ENCODE data around the gene PITRM1. TPM values are rescaled to one million over a fixed set of nuclear protein-coding genes. Genes with fewer than 3 reads are reported as not detected.

The PITRM1 gene
- total RNA-seq, 2 experiments from 2014 or later, result 84.8 to 97.9 TPM

- Mint-ChIP-seq H3K27ac (no peak overlapping the region), H3K4me3 (no peak overlapping the region), H3K4me1 (no peaks in the 10 kb centered on the region), H3K27me3 (no peaks in the 10 kb centered on the region), H3K9me3 (ENCODE audit: low read depth) (no peaks in the 10 kb centered on the region), H3K36me3 (ENCODE audit: low read depth) (peaks cover 81% of the 10 kb centered on the region)
- ChIA-PET POLR2A (interaction anchor here (0.6 kb wide), 1 partner anchor 37 kb away, joined by 3 read pairs; no protein-coding TSS in a partner anchor), CTCF (interaction anchor here (0.7 kb wide), 1 partner anchor 126 kb away, joined by 3 read pairs; no protein-coding TSS in a partner anchor)
- DNase-seq (no peak), ATAC-seq (no peak)
- intact Hi-C loops (cut with DNase I, micrococcal nuclease), result no loop called here
These were observed 56.0 kb downstream of the PITRM1 start for GRCh38 chr10:3116508-3117100.

DNA sequence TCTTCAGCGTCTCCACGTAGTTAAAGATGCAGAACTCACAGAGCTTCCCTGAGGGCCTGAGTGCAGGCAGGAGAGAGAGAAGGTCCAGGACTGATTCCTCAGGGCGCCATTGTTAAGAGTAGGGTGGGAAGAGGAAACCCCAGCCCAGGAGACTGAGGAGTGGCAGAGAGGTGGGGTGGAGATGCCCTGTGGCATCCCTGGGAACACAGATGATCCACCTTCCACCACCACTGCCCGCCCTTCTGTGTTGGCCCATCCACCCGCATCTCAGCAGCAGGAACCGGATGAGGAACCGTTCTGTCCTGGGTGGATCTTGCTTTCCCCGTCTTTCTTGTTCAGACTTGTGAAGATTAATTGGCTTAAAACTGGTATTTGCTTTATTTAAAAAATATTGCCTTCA is 56.9 kb downstream of the PITRM1 start:
- Mint-ChIP-seq H3K27ac (no peak overlapping the region), H3K27me3 (no peaks in the 10 kb centered on the region), H3K9me3 (ENCODE audit: low read depth) (no peaks in the 10 kb centered on the region), H3K4me3 (no peak overlapping the region), H3K4me1 (no peaks in the 10 kb centered on the region), H3K36me3 (ENCODE audit: low read depth) (peaks cover 86% of the 10 kb centered on the region)
- intact Hi-C loops (cut with DNase I, micrococcal nuclease), result no loop called here
- POLR2A ChIA-PET, result interaction anchor here (0.6 kb wide), 1 partner anchor 38 kb away, joined by 3 read pairs; no protein-coding TSS in a partner anchor
- ATAC-seq, result no peak
- no peak for DNase-seq
- CTCF ChIA-PET, result no interaction called here

DNA sequence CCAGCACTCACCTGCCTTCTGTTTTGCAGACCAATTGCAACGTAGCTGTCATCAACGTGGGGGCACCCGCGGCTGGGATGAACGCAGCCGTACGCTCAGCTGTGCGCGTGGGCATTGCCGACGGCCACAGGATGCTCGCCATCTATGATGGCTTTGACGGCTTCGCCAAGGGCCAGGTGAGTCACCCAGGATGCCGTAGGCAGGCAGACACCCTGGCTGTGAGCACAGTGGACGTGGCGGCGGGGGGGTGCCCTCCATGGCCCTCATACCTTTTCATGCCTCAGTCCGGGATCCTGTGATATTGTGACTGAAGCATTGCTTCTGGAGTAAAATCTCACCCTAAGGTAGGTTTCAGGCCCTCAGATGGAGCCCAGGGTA is 59.2 kb downstream of the PITRM1 start:
- H3K9me3 Mint-ChIP-seq (ENCODE audit: low read depth), result no peaks in the 10 kb centered on the region
- ATAC-seq (no peak), DNase-seq (no peak)
- no peak overlapping the region for H3K27ac Mint-ChIP-seq
- H3K36me3 Mint-ChIP-seq (ENCODE audit: low read depth), result peaks cover 88% of the 10 kb centered on the region
- no peaks in the 10 kb centered on the region for H3K4me1 Mint-ChIP-seq
- H3K27me3 Mint-ChIP-seq, result no peaks in the 10 kb centered on the region
- CTCF ChIA-PET, result no interaction called here
- POLR2A ChIA-PET, result interaction anchor here (0.6 kb wide), 1 partner anchor 29 kb away, joined by 7 read pairs; no protein-coding TSS in a partner anchor
- H3K4me3 Mint-ChIP-seq, result no peak overlapping the region
- intact Hi-C loops (cut with DNase I, micrococcal nuclease), result no loop called here

GRCh38 chr10:3111621-3112163 is 60.9 kb downstream of the PITRM1 start:
- DNase-seq (no peak), ATAC-seq (no peak)
- Mint-ChIP-seq H3K4me1 (no peaks in the 10 kb centered on the region), H3K9me3 (ENCODE audit: low read depth) (no peaks in the 10 kb centered on the region), H3K4me3 (no peak overlapping the region), H3K36me3 (ENCODE audit: low read depth) (peaks cover 87% of the 10 kb centered on the region), H3K27ac (no peak overlapping the region), H3K27me3 (no peaks in the 10 kb centered on the region)
- intact Hi-C loops (cut with DNase I, micrococcal nuclease), result no loop called here
- CTCF ChIA-PET, result interaction anchor here (0.6 to 1.1 kb wide), 2 partner anchors 10 to 109 kb away, joined by 4 to 5 read pairs; no protein-coding TSS in a partner anchor
- POLR2A ChIA-PET, result no interaction called here

DNA sequence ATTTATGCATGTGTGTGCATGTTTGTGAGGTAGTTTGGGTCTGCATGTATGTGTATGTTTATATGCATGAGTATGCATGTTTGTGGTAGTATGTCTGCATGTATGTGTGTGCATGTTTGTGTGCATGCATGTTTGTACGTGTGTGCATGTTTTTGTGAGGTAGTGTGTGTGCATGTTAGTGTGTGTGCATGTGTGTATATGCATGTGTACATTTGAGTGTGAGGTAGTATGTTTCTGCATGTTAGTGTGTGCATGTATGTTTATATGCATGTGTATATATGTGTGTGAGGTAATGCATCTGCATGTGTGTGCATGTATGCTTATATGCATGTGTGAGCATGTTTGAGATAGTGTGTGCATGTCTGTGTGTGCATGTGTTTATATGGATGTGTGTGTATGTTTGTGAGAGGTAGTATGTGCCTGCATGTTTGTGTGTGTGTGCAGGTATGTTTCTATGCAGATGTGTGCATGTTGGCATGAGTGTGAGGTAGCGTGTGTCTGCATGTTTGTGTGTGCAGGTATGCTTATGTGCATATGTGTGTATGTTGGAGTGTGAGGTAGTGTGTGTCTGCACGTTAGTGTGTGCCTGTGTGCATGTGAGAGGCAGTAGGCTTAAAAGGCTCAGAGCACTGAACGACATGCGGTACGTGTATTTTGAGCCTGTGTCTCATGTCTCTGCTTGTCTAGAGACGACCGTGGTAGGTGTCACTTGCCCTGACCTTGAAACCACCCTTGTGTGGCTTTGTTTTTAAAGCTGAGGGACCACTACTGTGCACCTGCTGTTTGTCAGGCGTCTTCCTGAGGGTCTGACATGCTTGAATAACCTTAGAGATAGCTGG is 61.6 kb downstream of the PITRM1 start:
- intact Hi-C loops (cut with DNase I, micrococcal nuclease), result no loop called here
- POLR2A ChIA-PET, result no interaction called here
- Mint-ChIP-seq H3K27ac (no peak overlapping the region), H3K36me3 (ENCODE audit: low read depth) (peaks cover 80% of the 10 kb centered on the region), H3K9me3 (ENCODE audit: low read depth) (no peaks in the 10 kb centered on the region), H3K4me1 (no peaks in the 10 kb centered on the region), H3K27me3 (no peaks in the 10 kb centered on the region), H3K4me3 (no peak overlapping the region)
- ATAC-seq, result no peak
- no peak for DNase-seq
- CTCF ChIA-PET, result no interaction called here

DNA sequence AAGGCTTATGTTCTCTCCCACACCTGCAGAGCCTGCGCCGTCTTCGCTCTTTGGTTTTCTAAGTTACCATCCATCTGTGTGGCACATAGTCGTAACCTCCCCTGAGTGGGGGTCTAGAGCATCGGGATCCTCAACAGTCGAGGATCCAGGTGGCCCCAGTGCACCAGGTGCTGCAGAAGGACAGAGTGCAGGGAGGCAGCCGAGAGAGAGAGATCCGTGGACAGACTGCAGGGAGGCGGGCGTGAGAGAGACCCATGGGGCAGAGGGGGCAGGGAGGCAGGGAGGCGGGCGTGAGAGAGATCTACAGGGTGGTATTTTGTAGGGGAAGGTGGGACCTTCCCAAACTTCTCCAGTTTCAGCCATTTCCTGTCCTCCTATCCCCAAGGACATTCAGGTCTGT is 62.9 kb downstream of the PITRM1 start:
- ATAC-seq, result no peak
- Mint-ChIP-seq H3K27me3 (no peaks in the 10 kb centered on the region), H3K4me3 (no peak overlapping the region), H3K27ac (no peak overlapping the region), H3K9me3 (ENCODE audit: low read depth) (no peaks in the 10 kb centered on the region), H3K36me3 (ENCODE audit: low read depth) (peaks cover 69% of the 10 kb centered on the region), H3K4me1 (no peaks in the 10 kb centered on the region)
- POLR2A ChIA-PET, result no interaction called here
- intact Hi-C loops (cut with DNase I, micrococcal nuclease), result no loop called here
- CTCF ChIA-PET, result no interaction called here
- DNase-seq, result no peak

GRCh38 chr10:3109196-3109595 is 63.4 kb downstream of the PITRM1 start:
- CTCF ChIA-PET, result no interaction called here
- no peaks in the 10 kb centered on the region for H3K4me1 Mint-ChIP-seq
- POLR2A ChIA-PET, result no interaction called here
- no peak for ATAC-seq
- DNase-seq, result no peak
- intact Hi-C loops (cut with DNase I, micrococcal nuclease), result no loop called here
- H3K4me3 Mint-ChIP-seq, result no peak overlapping the region
- no peaks in the 10 kb centered on the region for H3K9me3 Mint-ChIP-seq (ENCODE audit: low read depth)
- peaks cover 69% of the 10 kb centered on the region for H3K36me3 Mint-ChIP-seq (ENCODE audit: low read depth)
- no peak overlapping the region for H3K27ac Mint-ChIP-seq
- no peaks in the 10 kb centered on the region for H3K27me3 Mint-ChIP-seq

DNA sequence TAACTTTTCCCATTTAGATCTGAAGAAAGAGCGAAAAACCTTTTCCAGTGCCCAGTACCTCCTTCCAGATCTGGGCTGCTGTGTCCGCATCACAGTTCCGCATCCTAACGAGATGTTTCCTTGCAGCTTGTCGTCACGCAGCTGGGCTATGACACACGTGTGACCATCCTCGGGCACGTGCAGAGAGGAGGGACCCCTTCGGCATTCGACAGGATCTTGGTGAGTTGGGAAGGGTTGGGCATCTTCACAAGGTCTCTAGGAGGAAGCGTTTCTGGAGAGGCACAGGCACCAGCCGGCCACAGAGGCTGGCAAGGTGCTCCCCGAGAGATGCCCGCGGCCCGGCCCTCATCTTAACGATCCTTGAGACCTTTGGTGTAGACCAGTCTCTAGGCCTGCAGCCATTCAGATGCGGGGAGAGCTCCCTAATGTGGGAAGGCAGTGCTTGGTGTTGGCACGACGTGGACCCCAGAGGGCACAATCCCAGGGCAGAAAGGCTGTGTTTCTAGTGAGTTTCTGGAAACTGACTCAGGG is 63.9 kb downstream of the PITRM1 start:
- H3K27me3 Mint-ChIP-seq, result no peaks in the 10 kb centered on the region
- intact Hi-C loops (cut with DNase I, micrococcal nuclease), result no loop called here
- ChIA-PET POLR2A (interaction anchor here (0.6 kb wide), 1 partner anchor 14 kb away, joined by 4 read pairs; no protein-coding TSS in a partner anchor), CTCF (interaction anchor here (0.7 kb wide), 1 partner anchor 42 kb away, joined by 3 read pairs; no protein-coding TSS in a partner anchor)
- H3K9me3 Mint-ChIP-seq (ENCODE audit: low read depth), result no peaks in the 10 kb centered on the region
- DNase-seq (no peak), ATAC-seq (no peak)
- no peaks in the 10 kb centered on the region for H3K4me1 Mint-ChIP-seq
- peaks cover 68% of the 10 kb centered on the region for H3K36me3 Mint-ChIP-seq (ENCODE audit: low read depth)
- H3K27ac Mint-ChIP-seq, result no peak overlapping the region
- H3K4me3 Mint-ChIP-seq, result no peak overlapping the region

DNA sequence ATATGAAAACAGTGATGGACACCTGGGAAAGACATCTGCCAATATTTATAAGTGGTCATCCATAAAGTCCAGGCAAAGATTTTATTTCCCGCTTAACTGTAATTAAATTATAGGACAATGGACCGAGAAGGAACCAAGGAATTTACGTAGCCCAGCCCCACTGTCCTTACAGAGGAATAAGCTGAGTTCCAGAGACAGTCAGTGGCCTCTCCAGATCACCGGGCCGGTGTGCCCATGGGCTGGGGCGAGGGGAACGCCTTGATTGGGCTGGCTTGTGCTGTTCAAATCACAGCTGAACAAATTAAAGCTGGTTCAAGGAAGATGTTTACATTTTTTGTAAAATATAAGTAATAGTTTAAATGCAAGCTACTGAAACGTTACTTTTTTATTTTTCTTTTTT is 64.5 kb downstream of the PITRM1 start:
- Mint-ChIP-seq H3K27ac (no peak overlapping the region), H3K4me3 (no peak overlapping the region), H3K9me3 (ENCODE audit: low read depth) (no peaks in the 10 kb centered on the region), H3K27me3 (no peaks in the 10 kb centered on the region), H3K36me3 (ENCODE audit: low read depth) (peaks cover 67% of the 10 kb centered on the region), H3K4me1 (no peaks in the 10 kb centered on the region)
- intact Hi-C loops (cut with DNase I, micrococcal nuclease), result no loop called here
- no peak for ATAC-seq
- ChIA-PET POLR2A (no interaction called here), CTCF (interaction anchor here (0.7 kb wide), 1 partner anchor 42 kb away, joined by 3 read pairs; no protein-coding TSS in a partner anchor)
- DNase-seq, result no peak

- H3K4me3 Mint-ChIP-seq, result no peak overlapping the region
- POLR2A ChIA-PET, result no interaction called here
- peaks cover 67% of the 10 kb centered on the region for H3K36me3 Mint-ChIP-seq (ENCODE audit: low read depth)
- CTCF ChIA-PET, result no interaction called here
- no peaks in the 10 kb centered on the region for H3K9me3 Mint-ChIP-seq (ENCODE audit: low read depth)
- no peak overlapping the region for H3K27ac Mint-ChIP-seq
- H3K4me1 Mint-ChIP-seq, result no peaks in the 10 kb centered on the region
- ATAC-seq (no peak), DNase-seq (no peak)
- intact Hi-C loops (cut with DNase I, micrococcal nuclease), result no loop called here
- no peaks in the 10 kb centered on the region for H3K27me3 Mint-ChIP-seq
These were observed 65.1 kb downstream of the PITRM1 start for GRCh38 chr10:3107426-3107961.

DNA sequence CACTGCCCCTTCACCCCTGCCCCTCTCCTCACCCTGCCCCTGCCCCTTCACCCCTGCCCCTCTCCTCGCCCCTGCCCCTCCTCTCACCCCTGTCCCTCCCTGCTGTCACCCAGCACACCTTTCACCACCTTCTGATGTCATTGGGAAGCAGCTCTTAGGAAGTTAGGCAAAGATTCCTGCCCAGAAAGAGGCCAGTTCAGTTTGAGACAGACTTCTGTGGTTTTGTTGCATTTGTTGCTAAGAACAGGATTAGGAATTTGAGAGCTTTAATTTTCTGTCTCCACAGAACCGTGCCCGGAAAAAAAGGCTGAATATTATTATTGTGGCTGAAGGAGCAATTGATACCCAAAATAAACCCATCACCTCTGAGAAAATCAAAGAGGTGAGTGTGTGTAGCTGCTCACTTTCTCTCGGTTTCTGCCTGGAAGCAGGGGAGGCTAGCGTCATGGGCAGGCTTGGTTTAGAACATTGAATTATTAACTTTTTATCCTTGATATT is 65.6 kb downstream of the PITRM1 start:
- CTCF ChIA-PET, result no interaction called here
- Mint-ChIP-seq H3K27me3 (no peaks in the 10 kb centered on the region), H3K36me3 (ENCODE audit: low read depth) (peaks cover 69% of the 10 kb centered on the region), H3K4me3 (no peak overlapping the region), H3K4me1 (no peaks in the 10 kb centered on the region), H3K9me3 (ENCODE audit: low read depth) (no peaks in the 10 kb centered on the region), H3K27ac (no peak overlapping the region)
- no peak for DNase-seq
- intact Hi-C loops (cut with DNase I, micrococcal nuclease), result no loop called here
- POLR2A ChIA-PET, result no interaction called here
- no peak for ATAC-seq
